EH (cell line): Measurements from ENCODE around the gene GLT8D2.

Experiments used
- DNase-seq: peaks from one replicate; pipeline ENCODE4 v3.0.0-alpha.2; 2015; ENCODE audit warnings: low read depth

GLT8D2 gene, protein sequence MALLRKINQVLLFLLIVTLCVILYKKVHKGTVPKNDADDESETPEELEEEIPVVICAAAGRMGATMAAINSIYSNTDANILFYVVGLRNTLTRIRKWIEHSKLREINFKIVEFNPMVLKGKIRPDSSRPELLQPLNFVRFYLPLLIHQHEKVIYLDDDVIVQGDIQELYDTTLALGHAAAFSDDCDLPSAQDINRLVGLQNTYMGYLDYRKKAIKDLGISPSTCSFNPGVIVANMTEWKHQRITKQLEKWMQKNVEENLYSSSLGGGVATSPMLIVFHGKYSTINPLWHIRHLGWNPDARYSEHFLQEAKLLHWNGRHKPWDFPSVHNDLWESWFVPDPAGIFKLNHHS

DNA sequence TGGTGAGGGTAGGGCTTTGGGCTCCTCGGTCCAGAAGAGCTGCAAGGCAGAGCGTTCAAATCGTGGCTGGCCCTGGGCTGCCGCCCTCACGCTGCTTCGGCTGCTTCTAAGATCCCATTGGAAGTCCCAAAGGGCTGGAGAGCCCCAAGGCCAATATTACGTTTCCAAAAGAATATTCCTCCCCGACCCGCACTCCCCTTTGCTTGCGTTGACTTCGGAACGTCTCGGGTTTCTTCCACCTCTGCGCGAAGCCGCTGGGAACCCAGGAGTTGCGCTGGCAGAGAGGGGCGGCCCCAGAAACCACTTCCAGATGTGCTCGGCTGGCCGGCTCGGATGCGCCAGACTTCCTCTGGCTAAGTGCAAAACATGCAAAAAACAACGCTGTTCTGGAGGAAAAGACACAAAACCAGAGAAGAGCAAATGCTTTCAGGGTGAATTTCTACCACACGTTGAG is at the start of gene GLT8D2:
GLT8D2 (minus strand) TSS at position 285 of the 454 bp plus-strand sequence. CDS start 30,539 bp downstream, outside the sequence.
- DNase-seq: peak; percentile 86

DNA sequence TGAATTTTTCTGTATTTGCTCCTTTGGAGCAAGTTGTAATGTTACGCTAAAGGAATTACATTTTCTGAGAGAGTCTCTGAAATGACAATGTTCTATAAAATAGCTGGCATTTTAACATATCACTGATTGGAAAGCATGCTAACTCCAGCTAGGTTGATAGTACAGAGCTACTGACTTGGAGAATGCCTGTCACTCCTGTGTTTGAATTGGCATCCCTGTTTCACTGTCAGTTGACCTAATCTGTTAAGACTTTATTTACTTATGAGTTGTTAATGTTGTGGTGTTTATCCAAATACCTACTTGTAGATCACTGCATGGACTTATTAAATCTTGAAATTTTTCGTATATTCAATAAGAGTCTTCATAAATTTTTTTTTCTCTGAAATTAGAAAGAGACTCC is 48.0 kb upstream of the GLT8D2 start:
- no peak for DNase-seq

DNA sequence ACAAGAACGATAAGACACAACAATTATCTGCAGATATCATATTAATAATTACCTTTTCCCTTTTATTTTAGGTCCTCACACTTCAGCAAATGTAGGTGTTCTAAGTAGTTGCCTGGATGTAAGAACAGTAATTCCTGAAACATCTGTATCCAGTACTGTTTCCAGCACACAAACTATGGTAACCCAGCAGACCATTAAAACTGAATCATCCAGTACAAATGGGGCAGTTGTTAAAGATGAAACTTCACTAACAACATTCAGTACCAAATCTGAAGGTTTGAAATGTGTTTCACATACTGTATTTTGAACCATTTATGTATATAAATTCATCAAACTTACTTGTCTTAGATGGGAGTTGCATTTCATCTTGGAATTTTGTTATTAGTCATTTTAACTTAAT is 45.3 kb upstream of the GLT8D2 start:
- no peak for DNase-seq

DNA sequence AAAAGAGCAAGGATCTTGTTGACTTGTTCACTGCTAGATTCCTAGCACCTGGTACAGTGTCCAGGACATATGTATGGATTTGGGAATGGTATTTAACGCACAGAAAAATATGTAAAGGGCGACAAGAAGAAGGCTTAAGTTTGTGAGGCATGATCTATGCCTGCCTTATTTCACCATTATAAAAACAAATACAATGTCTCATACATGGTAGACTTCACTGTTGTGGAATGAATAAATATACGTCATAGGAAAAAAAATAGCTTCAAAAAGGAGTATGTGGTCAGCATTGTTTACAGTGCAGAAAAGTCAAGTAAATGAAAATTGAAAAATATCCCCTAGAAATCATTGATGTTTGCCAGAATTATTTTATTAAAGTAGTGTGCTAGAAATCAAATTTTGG is 44.3 kb upstream of the GLT8D2 start:
- peak; percentile 11 for DNase-seq

DNA sequence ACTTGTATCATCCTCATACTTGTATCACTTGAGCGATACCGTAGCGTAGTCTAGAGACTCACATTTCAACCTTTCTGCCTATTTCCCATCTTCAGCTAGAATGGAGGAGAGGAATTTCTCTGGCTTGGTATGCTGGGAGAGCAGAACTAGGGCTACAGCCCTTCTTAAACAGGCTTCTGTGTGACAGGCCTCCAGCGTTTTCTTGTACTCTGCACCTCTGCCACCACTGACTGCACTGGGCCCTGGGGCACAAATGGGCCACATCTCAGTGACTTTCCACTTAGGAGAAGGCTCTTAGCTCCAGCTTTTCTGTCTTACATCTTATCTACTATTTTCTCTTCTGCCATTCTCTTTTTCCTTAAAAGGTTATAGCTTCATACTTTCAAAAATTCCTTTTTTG is 41.1 kb upstream of the GLT8D2 start:
- no peak for DNase-seq

DNA sequence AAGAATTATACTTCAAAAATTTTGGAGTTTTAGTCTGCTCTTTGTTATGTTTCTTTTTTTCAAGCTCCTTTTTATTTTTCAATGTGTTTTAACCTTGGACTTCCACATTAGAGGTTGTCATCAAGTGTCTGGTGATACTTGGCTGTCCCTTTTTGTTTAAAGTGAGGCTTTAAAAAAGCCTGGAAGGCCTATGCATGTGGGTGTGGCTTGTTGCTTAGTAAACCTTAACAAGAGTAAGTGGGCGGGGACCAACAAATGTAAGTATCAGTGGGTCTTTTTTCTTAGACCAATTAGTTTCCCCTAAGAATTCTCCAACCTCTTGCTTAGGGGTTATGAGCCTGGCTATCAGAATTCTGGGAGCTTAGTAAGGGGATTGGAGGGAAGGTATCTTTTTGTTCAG is 40.7 kb upstream of the GLT8D2 start:
- DNase-seq: no peak

DNA sequence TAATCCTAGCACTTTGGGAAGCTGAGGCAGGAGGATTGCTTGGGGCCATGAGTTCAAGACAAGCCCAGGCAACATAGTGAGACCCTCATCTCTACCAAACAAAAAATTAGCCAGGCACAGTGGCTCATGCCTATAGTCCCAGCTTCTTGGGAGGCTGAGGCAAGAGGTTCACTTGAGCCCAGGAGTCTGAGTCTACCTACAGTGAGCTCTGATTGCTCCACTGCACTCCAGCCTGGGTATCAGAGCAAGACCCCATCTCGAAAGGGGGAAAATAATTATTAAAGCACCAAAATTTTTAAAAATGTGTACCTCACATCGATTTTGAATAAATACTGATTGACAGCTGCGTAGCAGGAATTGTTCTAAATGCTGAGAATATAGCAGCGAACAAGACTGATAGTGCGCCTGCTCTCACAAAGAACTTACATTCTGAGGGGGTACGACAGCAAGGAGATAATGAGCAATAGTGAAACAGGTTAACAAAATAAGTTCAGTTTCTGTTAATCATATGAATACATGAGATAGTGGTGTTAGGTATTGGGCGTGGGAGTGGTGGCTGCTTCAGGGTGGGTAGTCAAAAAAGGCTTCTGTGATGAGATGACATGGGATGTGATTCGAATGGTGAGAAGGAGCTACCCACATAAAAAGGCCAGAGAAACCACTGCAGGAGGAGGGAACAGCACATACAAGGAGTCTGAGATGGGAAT is 33.9 kb upstream of the GLT8D2 start:
- DNase-seq: no peak

DNA sequence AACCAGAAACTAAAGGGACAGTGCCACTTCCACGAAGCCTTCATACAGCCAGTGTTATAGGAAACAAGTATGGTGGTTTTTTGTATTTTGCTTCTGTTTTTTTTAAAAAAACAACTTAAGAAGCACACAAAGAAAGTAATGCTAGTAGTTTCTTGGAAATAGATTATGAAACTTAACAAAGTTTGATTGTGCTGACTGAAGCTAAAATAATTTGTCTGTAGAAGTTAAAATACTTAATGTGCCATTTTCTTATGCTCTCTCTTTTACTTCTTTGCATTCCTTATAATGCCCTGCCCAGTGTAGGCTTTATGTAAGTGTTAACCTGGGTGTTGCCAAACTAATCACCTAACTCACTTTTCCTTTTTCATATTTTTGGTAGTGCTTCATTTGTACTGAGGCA is 30.8 kb upstream of the GLT8D2 start:
- DNase-seq: no peak

DNA sequence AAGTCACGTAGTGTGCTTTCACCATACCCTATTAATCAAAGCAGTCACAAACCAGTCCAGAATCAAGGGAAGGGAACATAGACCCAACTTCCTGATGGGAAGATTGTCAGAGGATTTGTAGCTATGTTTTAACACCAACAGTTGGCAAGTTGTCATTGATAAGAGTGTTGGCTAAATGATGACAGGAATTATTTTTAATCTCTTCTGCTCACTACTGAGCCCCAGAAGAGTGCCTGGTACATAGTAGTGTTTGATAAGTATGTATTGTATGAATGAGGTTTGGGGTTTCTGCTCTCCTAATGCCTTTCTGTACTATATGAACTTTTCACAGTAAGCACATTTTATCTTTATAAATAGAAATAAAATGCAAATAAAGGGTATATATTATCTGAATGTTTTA is 29.0 kb upstream of the GLT8D2 start:
- no peak for DNase-seq

DNA sequence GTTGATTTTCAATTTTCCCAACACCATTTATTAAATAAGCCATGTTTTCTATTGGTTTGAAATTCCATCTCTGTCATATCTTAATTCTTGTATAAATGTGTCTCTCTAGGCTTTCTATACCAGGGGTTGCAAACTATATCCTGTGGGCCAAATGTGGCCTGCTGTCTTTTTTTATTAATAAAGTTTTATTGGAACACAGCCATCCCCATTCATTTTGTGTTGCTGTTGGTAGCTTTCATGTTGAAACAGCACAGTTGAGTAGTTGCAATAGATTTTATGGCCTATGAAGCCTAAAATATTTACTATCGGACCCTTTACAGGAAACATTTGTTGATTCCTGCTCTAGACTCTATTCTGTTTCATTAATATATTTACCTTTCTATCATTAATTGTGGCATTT is 23.7 kb upstream of the GLT8D2 start:
- no peak for DNase-seq

DNA sequence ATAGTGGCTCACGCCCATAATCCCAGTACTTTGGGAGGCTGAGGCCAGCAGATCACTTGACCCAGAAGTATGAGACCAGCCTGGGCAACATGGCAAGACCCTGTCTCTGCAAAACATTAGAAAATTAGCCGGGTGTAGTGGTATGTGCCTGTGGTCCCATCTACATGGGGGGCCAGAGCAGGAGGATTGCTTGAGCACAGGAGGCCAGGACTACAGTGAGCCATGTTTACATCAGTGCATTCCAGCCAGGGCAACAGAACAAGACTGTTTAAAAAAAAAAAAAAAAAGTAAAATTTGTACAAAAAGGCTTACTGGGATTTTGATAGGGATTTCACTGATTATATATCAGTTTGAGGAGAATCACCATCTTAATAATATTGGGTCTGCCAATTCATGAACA is 22.1 kb upstream of the GLT8D2 start:
- DNase-seq: no peak

DNA sequence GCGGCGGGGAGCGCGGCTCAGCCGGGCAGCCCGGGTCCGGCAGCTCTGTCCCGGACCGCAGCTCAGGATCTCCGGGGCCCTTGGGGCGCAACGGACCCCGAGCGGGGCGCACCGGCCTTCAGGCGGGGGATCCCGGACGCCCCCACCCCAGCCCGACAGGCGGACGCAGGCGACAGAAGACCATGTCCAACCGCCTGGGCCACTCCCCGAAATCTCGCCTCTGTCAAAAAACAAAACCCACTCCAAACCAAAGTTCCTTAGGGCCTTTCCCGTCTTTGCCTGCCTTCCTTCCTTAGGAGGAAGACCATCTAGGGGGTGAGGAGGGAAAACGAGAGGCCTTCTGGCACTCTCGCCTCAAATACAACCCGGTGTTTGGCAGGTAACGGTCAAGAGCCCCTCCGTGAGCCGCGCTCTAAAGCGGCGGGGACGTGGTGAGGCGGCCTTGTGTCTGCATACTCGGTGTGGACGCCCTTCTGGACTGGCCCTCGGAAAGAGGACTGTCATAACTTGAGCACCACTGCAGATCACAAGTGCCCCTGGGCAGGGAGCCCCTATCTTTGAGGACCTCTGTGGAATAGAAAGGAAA is 14.9 kb upstream of the GLT8D2 start:
- DNase-seq: peak; percentile 33

DNA sequence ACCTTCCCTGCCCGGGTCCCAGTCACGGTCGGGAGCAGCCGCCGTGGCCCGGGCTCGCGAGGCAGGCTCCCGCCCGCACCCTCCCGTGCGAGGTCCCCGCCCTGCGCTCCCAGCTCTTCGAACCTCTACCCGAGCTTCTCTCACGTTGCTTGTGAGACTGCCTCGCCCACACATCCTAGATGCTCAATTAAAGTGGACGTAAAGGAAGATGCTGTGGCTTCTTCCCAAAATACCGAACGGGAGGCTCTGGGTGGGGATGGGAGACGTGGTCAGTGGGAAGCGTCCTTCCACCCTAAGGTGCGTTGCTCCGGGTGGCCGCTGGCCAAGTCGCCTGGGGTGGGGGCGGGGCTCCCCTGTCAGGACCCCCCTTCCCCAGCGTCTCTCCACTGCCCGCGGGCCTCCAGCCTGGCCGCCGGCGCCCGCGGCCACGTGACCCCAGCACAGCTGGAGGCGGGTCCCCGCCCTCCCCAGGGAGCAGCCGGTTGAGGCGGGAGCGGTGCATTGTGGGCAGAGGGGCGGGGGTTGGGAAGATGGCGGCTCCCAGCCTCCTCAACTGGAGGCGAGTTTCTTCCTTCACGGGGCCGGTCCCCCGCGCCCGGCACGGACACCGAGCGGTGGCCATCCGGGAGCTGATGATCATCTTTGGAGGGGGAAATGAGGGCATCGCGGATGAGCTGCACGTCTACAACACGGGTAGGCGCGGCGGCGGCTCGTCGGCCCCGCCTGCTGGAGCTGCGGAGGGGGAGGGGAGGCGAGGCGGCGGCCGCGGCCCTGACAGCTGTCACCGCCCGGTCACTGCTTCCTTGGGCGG is 14.2 kb upstream of the GLT8D2 start, which contains the start of gene HCFC2:
HCFC2 (plus strand) TSS at position 501 of the 811 bp plus-strand sequence; CDS start at position 531, 30 bp downstream.
- peak; percentile 91 for DNase-seq

DNA sequence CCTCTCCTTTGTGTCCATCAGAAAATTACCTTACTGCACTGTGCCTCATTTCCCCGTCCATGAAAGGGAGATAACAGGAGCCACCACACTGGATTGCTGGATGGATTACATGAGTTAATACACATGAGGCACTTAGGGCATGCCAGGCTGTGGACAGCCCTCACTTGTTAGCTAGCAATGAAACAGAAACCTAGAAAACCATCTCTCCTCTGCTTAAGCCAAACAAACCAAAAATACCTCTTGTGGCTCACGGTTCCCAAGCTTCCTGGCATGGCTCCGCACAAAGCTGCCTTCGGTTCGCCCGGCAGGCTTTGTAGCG is 13.7 kb upstream of the GLT8D2 start:
- no peak for DNase-seq

DNA sequence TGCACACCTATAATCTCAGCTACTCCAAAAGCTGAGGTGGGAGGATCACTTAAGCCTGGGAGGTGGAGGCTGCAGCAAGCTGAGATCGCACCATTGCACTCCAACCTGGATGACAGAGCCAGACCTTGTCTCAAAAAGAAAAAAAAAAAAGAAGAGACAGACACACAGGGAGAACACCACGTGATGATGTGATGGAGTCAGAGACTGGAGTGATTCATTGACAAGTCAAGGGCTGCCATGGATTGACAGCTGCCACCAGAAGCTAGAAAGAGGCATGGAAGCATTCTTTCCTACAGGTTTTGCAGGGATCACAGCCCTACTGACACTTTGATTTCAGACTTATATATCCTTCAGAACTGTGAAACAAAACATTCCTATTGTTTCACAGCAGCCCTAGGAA is 10.8 kb upstream of the GLT8D2 start:
- no peak for DNase-seq

DNA sequence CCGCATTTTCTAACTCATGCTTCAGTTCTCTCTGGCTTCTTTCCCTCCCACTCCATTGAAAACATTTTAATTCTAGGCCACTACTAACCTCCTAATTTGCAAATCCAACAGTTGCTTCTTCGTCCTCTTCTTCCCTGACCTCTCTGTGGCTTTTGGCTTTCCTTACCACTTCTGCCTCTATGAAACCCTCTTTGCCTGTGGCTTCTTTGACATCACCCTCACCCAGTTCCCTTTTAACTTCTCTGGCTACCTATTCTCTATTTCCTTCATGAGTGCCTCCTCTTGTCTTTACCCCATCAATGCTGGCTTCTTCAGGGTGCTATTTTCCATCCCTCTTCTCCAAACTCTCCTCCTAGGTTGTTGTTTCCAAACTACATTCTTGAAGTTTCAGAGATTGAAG is 10.0 kb upstream of the GLT8D2 start:
- DNase-seq: no peak

DNA sequence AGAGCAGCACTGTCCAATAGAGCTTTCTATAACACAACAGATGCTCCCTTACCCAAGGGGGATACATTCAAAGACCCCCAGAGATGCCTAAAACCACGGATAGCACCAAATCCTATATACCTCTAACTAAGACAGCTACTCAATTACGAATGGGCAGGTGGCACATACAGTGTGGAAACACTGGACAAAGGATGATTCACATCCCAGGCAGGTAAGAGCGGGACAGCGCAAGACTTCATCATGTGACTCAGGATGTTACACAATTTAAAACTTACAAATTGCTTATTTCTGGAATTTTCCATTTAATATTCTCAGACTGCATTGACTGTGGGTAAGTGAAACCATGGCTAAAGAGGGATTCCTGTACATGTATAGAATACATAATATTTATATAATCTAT is 8.8 kb upstream of the GLT8D2 start:
- no peak for DNase-seq

DNA sequence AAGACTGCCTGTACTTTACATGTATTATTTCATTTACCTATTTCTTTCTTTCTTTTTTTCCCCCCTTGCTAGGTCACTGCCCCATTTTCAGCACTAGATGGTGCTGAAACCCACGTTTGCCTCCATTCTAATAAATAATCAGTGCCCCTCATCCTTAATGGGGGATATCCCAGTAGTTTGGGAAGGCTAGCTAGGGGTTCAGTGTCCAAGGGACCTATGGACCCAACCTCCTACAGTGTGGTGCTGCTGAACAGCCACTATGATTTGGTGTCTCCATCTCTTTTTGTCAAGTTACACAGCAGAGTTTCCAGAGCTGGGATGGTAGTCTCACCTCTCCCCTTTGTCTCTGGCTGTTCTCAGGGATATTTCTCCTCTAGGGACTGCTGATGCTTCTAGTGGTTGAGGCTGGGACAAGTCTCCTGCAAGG is 7.8 kb upstream of the GLT8D2 start:
- DNase-seq: peak; percentile 47

DNA sequence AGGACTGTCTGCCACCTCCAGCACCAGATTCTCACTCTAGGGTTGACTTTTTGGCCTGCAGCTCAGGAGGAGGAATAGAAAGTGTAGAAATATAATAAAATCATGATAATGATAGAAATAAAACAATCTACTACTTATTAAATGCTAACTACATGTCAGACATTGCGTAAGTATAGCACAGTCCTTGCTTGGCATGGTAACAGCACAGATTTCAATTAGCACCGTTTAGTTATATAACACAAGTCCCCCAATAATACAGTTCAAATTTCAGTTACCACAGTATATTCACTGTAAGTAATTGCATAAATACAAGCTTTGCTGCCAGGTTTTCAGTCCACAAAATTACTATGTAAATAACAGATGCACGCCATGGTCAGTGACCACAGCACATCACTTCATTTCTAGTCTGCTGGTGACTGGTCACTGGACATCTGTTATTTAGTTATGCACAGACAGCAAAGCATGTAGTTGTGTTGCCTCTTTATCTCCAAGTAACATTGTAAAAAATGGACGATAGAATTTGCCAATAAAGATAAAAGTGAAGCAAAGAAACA is 6.5 kb upstream of the GLT8D2 start:
- DNase-seq: no peak

DNA sequence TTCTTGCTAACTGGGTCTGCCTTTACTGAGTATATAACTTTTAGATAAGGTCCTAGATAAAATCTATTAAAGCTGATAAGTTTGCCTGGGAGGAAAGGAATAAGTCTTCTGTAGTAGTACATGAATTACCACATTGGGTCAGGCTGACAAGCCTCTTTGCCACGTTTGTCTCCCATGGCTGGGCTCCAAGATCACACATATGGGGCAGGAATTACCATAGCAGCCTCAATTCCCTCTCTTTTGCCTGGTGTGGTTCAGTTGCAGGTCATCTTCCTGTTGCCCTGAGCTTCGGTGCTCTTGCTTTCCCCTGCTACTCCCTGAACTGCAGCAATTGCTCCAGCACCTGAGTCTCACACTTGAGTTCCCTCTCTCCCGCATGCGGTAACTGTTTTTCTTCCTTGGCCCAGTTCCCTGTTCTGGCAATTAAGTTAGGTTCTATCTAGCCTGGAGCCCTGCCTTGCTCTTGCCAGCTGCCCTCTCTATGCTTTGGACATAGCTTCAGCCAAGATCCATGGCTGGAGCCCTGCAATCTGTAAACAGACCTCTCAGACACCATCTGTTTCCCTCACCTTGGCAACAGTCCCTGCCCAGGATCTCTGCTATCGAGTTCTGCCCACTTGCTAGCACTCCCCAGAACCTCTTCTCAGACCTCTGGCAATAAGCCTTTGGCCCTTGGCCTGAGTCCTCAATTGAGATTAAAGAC is 5.8 kb upstream of the GLT8D2 start:
- DNase-seq: peak; percentile 46

DNA sequence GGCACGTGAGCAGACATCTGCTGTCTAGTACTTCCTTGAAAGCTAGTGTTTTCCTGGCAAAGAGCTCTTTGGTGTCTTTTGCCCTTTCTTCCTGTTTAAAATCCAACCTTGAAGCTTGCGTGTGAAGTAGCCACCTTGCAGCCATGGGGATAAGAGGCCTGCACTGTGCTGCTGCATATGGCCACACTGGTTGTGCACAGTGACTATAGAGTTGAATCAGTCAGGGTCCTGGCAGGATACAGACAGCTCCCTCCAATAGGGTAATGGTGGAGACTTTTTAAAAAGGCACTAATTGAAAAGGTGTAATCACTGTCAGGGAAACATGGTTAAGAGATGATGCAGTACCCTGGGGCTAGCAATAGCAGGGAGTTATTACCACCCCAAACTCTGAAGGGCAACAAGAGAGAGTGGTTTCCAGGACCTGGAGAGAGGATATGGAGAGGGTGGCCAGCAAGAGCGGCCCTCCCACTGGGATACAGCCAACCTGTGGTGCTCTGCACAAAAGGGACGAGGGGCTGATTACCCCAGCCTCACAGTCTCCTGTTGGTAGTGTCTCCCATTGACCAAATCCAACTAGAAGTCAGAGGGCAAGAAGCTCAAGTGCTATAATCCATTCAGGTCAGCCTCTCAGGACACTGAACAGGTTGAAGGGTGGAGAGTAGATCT is 4.8 kb upstream of the GLT8D2 start:
- no peak for DNase-seq
